Heart left ventricle (tissue), 16 donors: ENCODE data around the gene ARSG. TPM values are rescaled to one million over a fixed set of nuclear protein-coding genes. Genes with fewer than 3 reads are reported as not detected.
"Not testable (repeated sequence)": the region's sequence is repeated elsewhere in the genome, so short reads cannot be mapped to it uniquely, and the experiment has no call there.

Source experiments
- ATAC-seq, 4 donors: fragments of 200-7000 bp; cut with Tn5 transposase; one replicate each; pipeline ENCODE4 v1.9.1; 2020 to 2022; ENCODE audit warnings: moderate library complexity in 4 of 4, mild to moderate bottlenecking in 3 of 4, moderate number of reproducible peaks in 1 of 4
- DNase-seq, 5 donors: peaks; one replicate each; pipeline ENCODE4 v3.0.0-alpha.2; 2020
- H3K27ac ChIP-seq, 12 donors: fragments of 200-600 bp; sonication (generic) in 4 of 12; one replicate each; pipeline versions ENCODE4 v1.5.0 to v1.8.0; 2016 to 2022; ENCODE audit warnings: mild to moderate bottlenecking in 2 of 12
- H3K27me3 ChIP-seq, 9 donors: fragments of 200-600 bp; sonication (generic) in 2 of 9; one replicate each; pipeline versions ENCODE4 v1.5.1 to v1.8.0; 2016 to 2022; ENCODE audit warnings: mild to moderate bottlenecking in 3 of 9
- H3K36me3 ChIP-seq, 9 donors: fragments of 200-600 bp; sonication (generic) in 2 of 9; one replicate each; pipeline versions ENCODE4 v1.5.0 to v1.8.0; 2018 to 2022; ENCODE audit warnings: mild to moderate bottlenecking in 2 of 9
- H3K4me1 ChIP-seq, 12 donors: fragments of 200-600 bp; sonication (generic) in 4 of 12; one replicate each; pipeline versions ENCODE4 v1.5.0 to v1.8.0; 2016 to 2022; ENCODE audit warnings: mild to moderate bottlenecking in 3 of 12
- H3K4me3 ChIP-seq, 12 donors: fragments of 200-600 bp; sonication (generic) in 4 of 12; one replicate each; pipeline versions ENCODE4 v1.5.0 to v1.8.0; 2017 to 2022; ENCODE audit warnings: mild to moderate bottlenecking in 9 of 12, moderate library complexity in 4 of 12
- H3K9me3 ChIP-seq, 12 donors: fragments of 200-600 bp; sonication (generic) in 4 of 12; one replicate each; pipeline versions ENCODE4 v1.5.0 to v1.8.0; 2016 to 2022; ENCODE audit warnings: mild to moderate bottlenecking in 1 of 12
- POLR2A ChIP-seq, 2 donors: fragments of 450-650 bp; IDR thresholded peaks; one replicate each; pipeline ENCODE4 v1.6.1; 2017; ENCODE audit warnings: antibody characterized with exemption in 2 of 2, mild to moderate bottlenecking in 2 of 2, moderate library complexity in 2 of 2
- WGBS, 4 donors: extraction: QIAGEN DNeasy Blood & Tissue Kit in 2 of 4; methylation state at CpG; one replicate each; pipeline versions ENCODE4 v1.1.5 to v1.1.7; 2013 to 2018; 5-methylcytosine and 5-hydroxymethylcytosine counted together
- intact Hi-C, 10 donors: fragments of 100-400 bp; cut with DNase I; formaldehyde crosslinking; loops; one replicate each; pipeline versions ENCODE4 v1.11.1 to v1.14.2; 2022
- polyA plus RNA-seq, 2 donors: library from polyadenylated mRNA; stranded (reverse); fragments of 200-250 nt; gene quantifications; one replicate each; pipeline ENCODE4 v1.2.3, GENCODE V29; 2013
- total RNA-seq, 9 donors: library from RNA; depleted of rRNA in 2 of 9; stranded (reverse); fragments of >200 nt in 2 of 9; fragmentation: NEBNext Ultra II Directional in 3 of 9; extraction: Animal tissue kit (Norgen Biotek cat#: 25700) in 3 of 9; gene quantifications; one replicate each; pipeline versions ENCODE4 v1.1.0 to v1.2.4, GENCODE V29; 2016 to 2023
- TF ChIP-seq, protein P1 (sequence below), 12 donors: fragments of 200-600 bp; sonication (generic) in 4 of 12; IDR thresholded peaks; one replicate each; pipeline versions ENCODE4 v1.5.0 to v1.8.0; 2018 to 2022; ENCODE audit warnings: antibody characterized with exemption in 12 of 12, mild to moderate bottlenecking in 5 of 12
- donor health status: ischemic (EF 13 %, LVEDD 7.1; RV severe dilation, severe dysfunction).
- donor health status: healthy with polysubstance abuse.
- donor health status: DM: no; HTN: yes; CAD: no.
- donor health status: DM: no; HTN: no; CAD: no.
- donor health status: ischemic (EF 25% LVEDD 6.9; RV normal size, moderate dysfunction).
- donor health status: ischemic (EF 25% LVEDD 5.7; RV mildly dilated, moderate dysfunction).
- donor health status: healthy.
- donor health status: DM: yes; HTN: yes; CAD: no.
- donor health status: ischemic (EF 35%, LVEDD 5.7; RV mildly dilated, moderate dysfunction).
- donor health status: nonischemic (EF 11% LVEDD 7.7; RV severe dilation, severe dysfunction).
- donor health status: DM: yes; HTN: yes; CAD: no.
- donor health status: PGD.
- donor health status: ischemic (EF 29% LVEDD 5.4; RV normal size, mild dysfunction).
- donor health status: nonischemic (EF 23%, LVEDD 6.1; RV moderate dilation, normal function).

The ARSG gene
- total and polyA plus RNA-seq, 11 donors = 1.2 to 4.9 (median 3.3) TPM

GRCh38 chr17:68307443-68307842 lies 16.1 kb downstream of the ARSG start:
- Histone ChIP-seq H3K9me3 (no peaks in the 10 kb centered on the region), H3K36me3 (no peaks in the 10 kb centered on the region), H3K27ac (no peak overlapping the region), H3K4me1 (peaks cover 0 to 11% (median 0%) of the 10 kb centered on the region in 12 donors), H3K4me3 (no peak overlapping the region), H3K27me3 (no peaks in the 10 kb centered on the region)
- WGBS, 4 donors = 71 to 80% (median 73%) methylated on average over 8 of the region's 8 CpGs
- intact Hi-C loops = no loop called here
- TF ChIP-seq, protein P1, sequence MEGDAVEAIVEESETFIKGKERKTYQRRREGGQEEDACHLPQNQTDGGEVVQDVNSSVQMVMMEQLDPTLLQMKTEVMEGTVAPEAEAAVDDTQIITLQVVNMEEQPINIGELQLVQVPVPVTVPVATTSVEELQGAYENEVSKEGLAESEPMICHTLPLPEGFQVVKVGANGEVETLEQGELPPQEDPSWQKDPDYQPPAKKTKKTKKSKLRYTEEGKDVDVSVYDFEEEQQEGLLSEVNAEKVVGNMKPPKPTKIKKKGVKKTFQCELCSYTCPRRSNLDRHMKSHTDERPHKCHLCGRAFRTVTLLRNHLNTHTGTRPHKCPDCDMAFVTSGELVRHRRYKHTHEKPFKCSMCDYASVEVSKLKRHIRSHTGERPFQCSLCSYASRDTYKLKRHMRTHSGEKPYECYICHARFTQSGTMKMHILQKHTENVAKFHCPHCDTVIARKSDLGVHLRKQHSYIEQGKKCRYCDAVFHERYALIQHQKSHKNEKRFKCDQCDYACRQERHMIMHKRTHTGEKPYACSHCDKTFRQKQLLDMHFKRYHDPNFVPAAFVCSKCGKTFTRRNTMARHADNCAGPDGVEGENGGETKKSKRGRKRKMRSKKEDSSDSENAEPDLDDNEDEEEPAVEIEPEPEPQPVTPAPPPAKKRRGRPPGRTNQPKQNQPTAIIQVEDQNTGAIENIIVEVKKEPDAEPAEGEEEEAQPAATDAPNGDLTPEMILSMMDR (IDR thresholded peaks at IDR 0.05) = no peak
- TF ChIP-seq POLR2A (IDR thresholded peaks at IDR 0.05) = no peak
- no peak for DNase-seq
- no peak for ATAC-seq

- H3K27ac ChIP-seq, DNase-seq, H3K9me3 ChIP-seq, H3K4me3 ChIP-seq, H3K27me3 ChIP-seq, ATAC-seq, intact Hi-C loops, H3K36me3 ChIP-seq: not testable (repeated sequence)
- 82 to 92% (median 89%) methylated on average over 4 to 7 of the region's 7 CpGs for WGBS, 4 donors
- H3K4me1 ChIP-seq = peaks cover 0 to 21% (median 0%) of the 10 kb centered on the region in 12 donors
Measured at GRCh38 chr17:68308486-68308885, 17.2 kb downstream of the ARSG start.

GRCh38 chr17:68309066-68309670 lies 17.9 kb downstream of the ARSG start:
- intact Hi-C loops, H3K27ac ChIP-seq, H3K4me3 ChIP-seq, DNase-seq, ATAC-seq, H3K36me3 ChIP-seq, H3K27me3 ChIP-seq, H3K9me3 ChIP-seq: not testable (repeated sequence)
- H3K4me1 ChIP-seq = peaks cover 0 to 27% (median 0%) of the 10 kb centered on the region in 12 donors
- 93 to 95% (median 95%) methylated on average over 21 to 28 of the region's 28 CpGs for WGBS, 4 donors

DNA sequence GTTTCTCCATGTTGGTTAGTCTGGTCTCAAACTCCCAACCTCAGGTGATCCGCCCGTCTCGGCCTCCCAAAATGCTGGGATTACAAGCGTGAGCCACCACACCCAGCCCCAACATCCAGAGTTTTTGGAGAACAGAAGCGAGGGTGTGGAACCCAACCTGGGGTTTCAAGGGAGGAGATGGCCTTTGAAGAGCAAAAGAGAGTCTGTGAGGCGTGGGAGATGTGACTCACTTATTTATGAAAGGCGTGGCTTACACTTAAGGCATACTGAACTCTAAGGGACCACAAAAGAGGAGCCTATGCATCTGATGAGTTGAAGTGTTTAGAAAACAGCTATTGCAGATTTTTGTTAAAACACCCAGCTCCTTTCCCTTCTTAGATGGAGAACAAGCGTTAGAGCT lies 18.9 kb downstream of the ARSG start:
- no peaks in the 10 kb centered on the region for H3K36me3 ChIP-seq
- no peak overlapping the region for H3K4me3 ChIP-seq
- H3K27me3 ChIP-seq = no peaks in the 10 kb centered on the region
- ATAC-seq (no peak), DNase-seq (no peak)
- peaks cover 0 to 35% (median 0%) of the 10 kb centered on the region in 12 donors for H3K4me1 ChIP-seq
- no peak overlapping the region for H3K27ac ChIP-seq
- WGBS, 4 donors = 95 to 98% (median 96%) methylated on average over 8 of the region's 8 CpGs
- TF ChIP-seq POLR2A (IDR thresholded peaks at IDR 0.05) = no peak
- TF ChIP-seq, protein P1 (IDR thresholded peaks at IDR 0.05) = no peak
- intact Hi-C loops = loop anchor here in 1 of 10 donors (10.0 kb wide), 1 partner anchor 55 kb away; no protein-coding TSS in a partner anchor
- H3K9me3 ChIP-seq = no peaks in the 10 kb centered on the region

- no peaks in the 10 kb centered on the region for H3K36me3 ChIP-seq
- TF ChIP-seq, protein P1 (IDR thresholded peaks at IDR 0.05) = no peak
- TF ChIP-seq POLR2A (IDR thresholded peaks at IDR 0.05) = no peak
- no peaks in the 10 kb centered on the region for H3K9me3 ChIP-seq
- 87 to 94% (median 92%) methylated on average over 8 of the region's 8 CpGs for WGBS, 4 donors
- DNase-seq = peak in 1 of 5 donors; percentile 32
- ATAC-seq = peak in 2 of 4 donors; percentile 10 to 23
- no peaks in the 10 kb centered on the region for H3K27me3 ChIP-seq
- intact Hi-C loops = loop anchor here in 1 of 10 donors (10.0 kb wide), 1 partner anchor 50 kb away; no protein-coding TSS in a partner anchor
- peak overlapping the region in 1 of 12 donors; percentile 80 for H3K27ac ChIP-seq
- peaks cover 0 to 58% (median 1%) of the 10 kb centered on the region in 12 donors for H3K4me1 ChIP-seq
- no peak overlapping the region for H3K4me3 ChIP-seq
Measured at GRCh38 chr17:68314916-68315535, 23.7 kb downstream of the ARSG start.
